CD4-positive, alpha-beta T cell (primary cell): ENCODE data around the gene AFDN. TPM values are rescaled to one million over a fixed set of nuclear protein-coding genes. Genes with fewer than 3 reads are reported as not detected.

Source experiments
- ATAC-seq: fragments of 200-7000 bp; cut with Tn5 transposase; one replicate; pipeline ENCODE4 v1.10.0; 2022; ENCODE audit warnings: mild to moderate bottlenecking; ENCODE audit not compliant: poor library complexity
- CTCF ChIA-PET: fragments of 350-600 bp; sonication (Branson Sonifier 250); formaldehyde crosslinking; loops from one replicate; lab custom pipeline; 2021; ENCODE audit warnings: antibody characterized with exemption, inconsistent platforms; lab: Charles Lee
- POLR2A ChIA-PET: fragments of 350-600 bp; sonication (Branson Sonifier 250); formaldehyde crosslinking; loops from one replicate; lab custom pipeline; 2021; ENCODE audit warnings: antibody characterized with exemption, inconsistent platforms; lab: Charles Lee
- DNase-seq, 14 experiments: peaks; one replicate each; pipeline ENCODE4 v3.0.0-alpha.2; 2013 to 2020; ENCODE audit warnings: mixed read lengths in 2 of 14
- H3K27ac ChIP-seq, 2 donors: one replicate each; pipeline versions ENCODE4 v1.5.1 to v1.7.0; 2013; ENCODE audit warnings: low read length in 2 of 2, low read depth in 1 of 2, mild to moderate bottlenecking in 1 of 2
- H3K27me3 ChIP-seq, 2 experiments: 1 replicate in 1 of 2; 2 replicates in 1 of 2; pipeline versions ENCODE4 v1.6.1 to v1.7.0; 2013; ENCODE audit warnings: low read length in 2 of 2, control low read depth in 1 of 2, mild to moderate bottlenecking in 1 of 2, moderate library complexity in 1 of 2; ENCODE audit not compliant: insufficient read depth in 2 of 2, control insufficient read depth in 1 of 2
- H3K36me3 ChIP-seq: one replicate; pipeline ENCODE4 v1.6.1; 2013; ENCODE audit warnings: low read length, control low read depth; ENCODE audit not compliant: insufficient read depth
- H3K4me1 ChIP-seq: one replicate; pipeline ENCODE4 v1.6.1; 2013; ENCODE audit warnings: low read length, control low read depth; ENCODE audit not compliant: insufficient read depth
- H3K4me3 ChIP-seq: one replicate; pipeline ENCODE4 v1.5.1; 2013; ENCODE audit warnings: mild to moderate bottlenecking, low read length, moderate library complexity
- H3K9me3 ChIP-seq, 2 experiments: 1 replicate in 1 of 2; 2 replicates in 1 of 2; pipeline versions ENCODE4 v1.6.1 to v1.7.0; 2013; ENCODE audit warnings: low read length in 2 of 2, mild to moderate bottlenecking in 2 of 2, control low read depth in 1 of 2, moderate library complexity in 1 of 2; ENCODE audit not compliant: control insufficient read depth in 1 of 2, insufficient read depth in 1 of 2
- H3K27ac Mint-ChIP-seq: one replicate; pipeline ENCODE4 v1.8.0; 2020; ENCODE audit warnings: mixed read lengths
- H3K27me3 Mint-ChIP-seq: one replicate; pipeline ENCODE4 v1.8.0; 2021; ENCODE audit warnings: mixed read lengths
- H3K36me3 Mint-ChIP-seq: one replicate; pipeline ENCODE4 v1.8.0; 2021; ENCODE audit warnings: low read depth, mixed read lengths
- H3K4me1 Mint-ChIP-seq: one replicate; pipeline ENCODE4 v1.8.0; 2021; ENCODE audit warnings: low read depth, mixed read lengths
- H3K4me3 Mint-ChIP-seq: one replicate; pipeline ENCODE4 v1.8.0; 2020; ENCODE audit warnings: mild to moderate bottlenecking, mixed read lengths
- H3K9me3 Mint-ChIP-seq: one replicate; pipeline ENCODE4 v1.8.0; 2020; ENCODE audit warnings: mixed read lengths
- CTCF ChIP-seq: fragments of 200-600 bp; IDR thresholded peaks from one replicate; pipeline ENCODE4 v1.8.0; 2022; ENCODE audit warnings: antibody characterized with exemption, mild to moderate bottlenecking
- intact Hi-C, 2 experiments: fragments of 100-400 bp; cut with DNase I in 1 of 2; cut with micrococcal nuclease in 1 of 2; formaldehyde crosslinking; loops; one replicate each; pipeline versions ENCODE4 v1.15.1 to v1.9.0; 2023 to 2025; cut with DNase I, micrococcal nuclease
- total RNA-seq, 174 experiments: library from RNA in 2 of 174; stranded (reverse) in 2 of 174; gene quantifications; one replicate each; pipeline ENCODE4 v1.2.3 and lab custom pipeline; 2021 to 2026

AFDN gene
- total RNA-seq, 2 experiments from 2014 or later: 9.1 to 10.2 TPM

- H3K4me1 Mint-ChIP-seq: no peaks in the 10 kb centered on the region
- no peaks in the 10 kb centered on the region for H3K27me3 ChIP-seq
- ATAC-seq (no peak), DNase-seq (no peak)
- no peak overlapping the region for H3K27ac Mint-ChIP-seq
- H3K27me3 Mint-ChIP-seq: peaks cover 13% of the 10 kb centered on the region
- H3K36me3 Mint-ChIP-seq: no peaks in the 10 kb centered on the region
- no peak overlapping the region for H3K27ac ChIP-seq
- no peaks in the 10 kb centered on the region for H3K4me1 ChIP-seq
- no peak overlapping the region for H3K4me3 ChIP-seq
- TF ChIP-seq CTCF: no peak
- H3K9me3 Mint-ChIP-seq: no peaks in the 10 kb centered on the region
- H3K9me3 ChIP-seq: peaks cover 0 to 8% of the 10 kb centered on the region in 2 experiments
- ChIA-PET POLR2A (no interaction called here), CTCF (no interaction called here)
- no peak overlapping the region for H3K4me3 Mint-ChIP-seq
- H3K36me3 ChIP-seq: no peaks in the 10 kb centered on the region
- intact Hi-C loops: no loop called here
Measured at GRCh38 chr6:167977717-167978467, 151.2 kb downstream of the AFDN start.

- intact Hi-C loops: no loop called here
- H3K27ac ChIP-seq: no peak overlapping the region
- no peaks in the 10 kb centered on the region for H3K27me3 ChIP-seq
- ChIA-PET POLR2A (no interaction called here), CTCF (no interaction called here)
- ATAC-seq (no peak), DNase-seq (no peak)
- H3K27me3 Mint-ChIP-seq: peaks cover 7% of the 10 kb centered on the region
- H3K9me3 Mint-ChIP-seq: no peaks in the 10 kb centered on the region
- H3K4me1 ChIP-seq: no peaks in the 10 kb centered on the region
- H3K4me1 Mint-ChIP-seq: no peaks in the 10 kb centered on the region
- H3K4me3 Mint-ChIP-seq: no peak overlapping the region
- peaks cover 0 to 8% of the 10 kb centered on the region in 2 experiments for H3K9me3 ChIP-seq
- no peak overlapping the region for H3K4me3 ChIP-seq
- H3K36me3 ChIP-seq: no peaks in the 10 kb centered on the region
- no peak overlapping the region for H3K27ac Mint-ChIP-seq
- no peak for TF ChIP-seq CTCF
- H3K36me3 Mint-ChIP-seq: no peaks in the 10 kb centered on the region
Measured at GRCh38 chr6:167978607-167979006, 151.9 kb downstream of the AFDN start.

GRCh38 chr6:167979436-167980139, 152.9 kb downstream of the AFDN start:
- Mint-ChIP-seq H3K27me3 (peaks cover 4% of the 10 kb centered on the region), H3K9me3 (no peaks in the 10 kb centered on the region), H3K4me1 (no peaks in the 10 kb centered on the region), H3K4me3 (no peak overlapping the region), H3K27ac (no peak overlapping the region), H3K36me3 (no peaks in the 10 kb centered on the region)
- Histone ChIP-seq H3K27me3 (no peaks in the 10 kb centered on the region), H3K4me1 (no peaks in the 10 kb centered on the region), H3K9me3 (peaks cover 0 to 8% of the 10 kb centered on the region in 2 experiments), H3K27ac (no peak overlapping the region), H3K4me3 (no peak overlapping the region), H3K36me3 (no peaks in the 10 kb centered on the region)
- POLR2A ChIA-PET: no interaction called here
- no peak for TF ChIP-seq CTCF
- intact Hi-C loops: no loop called here
- ATAC-seq (no peak), DNase-seq (no peak)
- CTCF ChIA-PET: no interaction called here
